HepG2 (cell line): Measurements from ENCODE around the gene DCAKD. TPM values are rescaled to one million over a fixed set of nuclear protein-coding genes. Genes with fewer than 3 reads are reported as not detected.

Experiments used
- CEBPG ChIP-seq: IDR thresholded peaks from 2 replicates; pipeline ENCODE4 v1.6.1; 2016
- EEA1 ChIP-seq: sonication (generic); formaldehyde crosslinking; IDR thresholded peaks from 2 replicates; pipeline ENCODE4 v1.5.1; 2020; ENCODE audit warnings: mild to moderate bottlenecking, missing genetic modification reagents, borderline replicate concordance
- GMEB2 ChIP-seq: IDR thresholded peaks from 2 replicates; pipeline ENCODE4 v1.6.1; 2016; ENCODE audit warnings: missing biosample characterization, missing genetic modification reagents, low read depth
- HNF4A ChIP-seq: sonication (generic); formaldehyde crosslinking; IDR thresholded peaks from 2 replicates; pipeline ENCODE4 v1.4.0; 2020; ENCODE audit warnings: missing genetic modification reagents
- HOXA7 ChIP-seq: sonication (generic); formaldehyde crosslinking; IDR thresholded peaks from 2 replicates; pipeline ENCODE4 v1.8.1; 2022; ENCODE audit warnings: mild to moderate bottlenecking, missing genetic modification reagents, moderate library complexity
- KLF11 ChIP-seq: IDR thresholded peaks from 2 replicates; pipeline ENCODE4 v1.6.1; 2016; ENCODE audit warnings: missing compliant biosample characterization
- KMT2B ChIP-seq: IDR thresholded peaks from 2 replicates; pipeline ENCODE4 v1.6.1; 2016; ENCODE audit warnings: missing genetic modification reagents, missing compliant biosample characterization
- NCOA5 ChIP-seq: sonication (generic); formaldehyde crosslinking; IDR thresholded peaks from 2 replicates; pipeline ENCODE4 v1.4.0; 2020; ENCODE audit warnings: missing genetic modification reagents
- PAXIP1 ChIP-seq: sonication (generic); formaldehyde crosslinking; conservative IDR thresholded peaks from 2 replicates; pipeline ENCODE4 v1.4.0; 2020; ENCODE audit warnings: mild to moderate bottlenecking, missing genetic modification reagents, moderate library complexity
- PBX2 ChIP-seq: IDR thresholded peaks from 2 replicates; pipeline ENCODE4 v1.6.1; 2016; ENCODE audit warnings: control low read depth
- SMC3 ChIP-seq: IDR thresholded peaks from 2 replicates; pipeline ENCODE4 v1.6.1; 2011; ENCODE audit warnings: low read length, improper control_type of control experiment
- TOPORS ChIP-seq: sonication (generic); formaldehyde crosslinking; IDR thresholded peaks from 2 replicates; pipeline ENCODE4 v1.8.0; 2023; ENCODE audit warnings: mild to moderate bottlenecking, missing genetic modification reagents
- ZBTB39 ChIP-seq: sonication (generic); formaldehyde crosslinking; IDR thresholded peaks from 2 replicates; pipeline ENCODE4 v1.5.0; 2020; ENCODE audit warnings: missing genetic modification reagents
- ZNF17 ChIP-seq: sonication (generic); formaldehyde crosslinking; IDR thresholded peaks from 2 replicates; pipeline ENCODE4 v1.5.0; 2020; ENCODE audit warnings: mild to moderate bottlenecking, missing genetic modification reagents
- ZNF264 ChIP-seq: sonication (generic); formaldehyde crosslinking; IDR thresholded peaks from 2 replicates; pipeline ENCODE4 v1.4.0; 2020; ENCODE audit warnings: missing genetic modification reagents
- ZNF580 ChIP-seq: IDR thresholded peaks from 2 replicates; pipeline ENCODE4 v1.6.1; 2016; ENCODE audit warnings: low read depth, borderline replicate concordance
- ZSCAN5A ChIP-seq: sonication (generic); formaldehyde crosslinking; IDR thresholded peaks from 2 replicates; pipeline ENCODE4 v1.8.0; 2022; ENCODE audit warnings: mild to moderate bottlenecking, missing genetic modification reagents, borderline replicate concordance
- ZUFSP ChIP-seq: sonication (generic); formaldehyde crosslinking; IDR thresholded peaks from 2 replicates; pipeline ENCODE4 v1.9.0; 2021; ENCODE audit warnings: missing genetic modification reagents, mild to moderate bottlenecking, borderline replicate concordance
- polyA plus RNA-seq, 8 experiments: library from polyadenylated mRNA; depleted of rRNA in 3 of 8; stranded (reverse) in 7 of 8; unstranded in 1 of 8; fragments of >200 nt; fragmentation: Illumina TruSeq in 4 of 8; extraction: Trizol in 4 of 8; gene quantifications; 2 replicates each; pipeline versions ENCODE4 v1.2.1 to v1.2.3, GENCODE V29; 2011 to 2016; ENCODE audit warnings: low read depth in 4 of 8, missing spikeins in 1 of 8, mixed read lengths in 1 of 8; ENCODE audit not compliant: insufficient read depth in 1 of 8
- total RNA-seq, 5 experiments: library from RNA; depleted of rRNA; stranded (reverse); fragments of >200 nt; fragmentation: Illumina TruSeq; extraction: Trizol; gene quantifications; 2 replicates each; pipeline ENCODE4 v1.2.3, GENCODE V29; 2016; ENCODE audit warnings: low read depth in 1 of 5

Gene DCAKD
- total and polyA plus RNA-seq, 2 of the 13 experiments (the other 11 are each of a cell fraction or from before 2014, with no cell fraction given): 25.9 to 29.2 TPM

- TF ChIP-seq CEBPG (CRISPR knock-in tag) (peak; percentile 93), NCOA5 (no peak), HNF4A (peak; percentile 14; the same call in 1 of the 2 replicates), ZNF264 (CRISPR knock-in tag) (no peak), GMEB2 (CRISPR knock-in tag) (no peak), SMC3 (0 out of 2 replicates have a peak, but pooled peaks have one; percentile 9), PBX2 (no peak), ZNF17 (no peak), TOPORS (no peak), ZNF580 (CRISPR knock-in tag) (0 out of 2 replicates have a peak, but pooled peaks have one; percentile 30), ZUFSP (CRISPR knock-in tag) (no peak), EEA1 (CRISPR knock-in tag) (no peak), KLF11 (CRISPR knock-in tag) (no peak), KMT2B (CRISPR knock-in tag) (no peak), PAXIP1 (peak; percentile 55), ZSCAN5A (CRISPR knock-in tag) (no peak), HOXA7 (no peak), ZBTB39 (CRISPR knock-in tag) (no peak)
Measured at GRCh38 chr17:44981221-44981968, 70.0 kb downstream of the DCAKD start (continued).
